HG03378 (cell line): ENCODE data around the gene TMEM244.
"Not testable (repeated sequence)": the region's sequence is repeated elsewhere in the genome, so short reads cannot be mapped to it uniquely, and the experiment has no call there.

ENCODE experiments used
- ATAC-seq: cut with Tn5 transposase; IDR thresholded peaks from one replicate; pipeline ENCODE4 v1.9.1; 2021; ENCODE audit warnings: mild to moderate bottlenecking, moderate library complexity; ENCODE audit not compliant: unreplicated experiment

TMEM244 gene

GRCh38 chr6:129860908-129861665, at the start of gene TMEM244:
Gene TMEM244, minus strand, starts transcription at chr6:129861315. Its CDS starts 127 bp downstream, at chr6:129861188.
- no peak for ATAC-seq

- peak; percentile 82 for ATAC-seq
These were observed 47.7 kb upstream of the TMEM244 start for GRCh38 chr6:129908858-129909257.

GRCh38 chr6:129908356-129908755, 47.2 kb upstream of the TMEM244 start:
- ATAC-seq, result no peak

GRCh38 chr6:129906515-129907077, 45.5 kb upstream of the TMEM244 start:
- ATAC-seq, result no peak

- peak; percentile 50 for ATAC-seq
These were observed 42.0 kb upstream of the TMEM244 start for GRCh38 chr6:129903082-129903481.

- ATAC-seq, result peak; percentile 8
These were observed 41.6 kb upstream of the TMEM244 start for GRCh38 chr6:129902681-129903080.

GRCh38 chr6:129901910-129902309, 40.8 kb upstream of the TMEM244 start:
- peak; percentile 77 for ATAC-seq

GRCh38 chr6:129895692-129896091, 34.6 kb upstream of the TMEM244 start:
- peak; percentile 56 for ATAC-seq

- ATAC-seq, result no peak
These were observed 33.8 kb upstream of the TMEM244 start for GRCh38 chr6:129894921-129895320.

- ATAC-seq, result no peak
These were observed 32.5 kb upstream of the TMEM244 start for GRCh38 chr6:129893640-129894039.

- ATAC-seq, result no peak
These were observed 29.6 kb upstream of the TMEM244 start for GRCh38 chr6:129890701-129891100.

GRCh38 chr6:129890164-129890563, 29.0 kb upstream of the TMEM244 start:
- no peak for ATAC-seq

- ATAC-seq, result no peak
These were observed 28.5 kb upstream of the TMEM244 start for GRCh38 chr6:129889580-129889979.

- no peak for ATAC-seq
These were observed 25.5 kb upstream of the TMEM244 start for GRCh38 chr6:129886401-129887155.

- no peak for ATAC-seq
These were observed 23.1 kb upstream of the TMEM244 start for GRCh38 chr6:129884211-129884610.

GRCh38 chr6:129882510-129883023, 21.5 kb upstream of the TMEM244 start:
- ATAC-seq, result peak; percentile 83

GRCh38 chr6:129877894-129878293, 16.8 kb upstream of the TMEM244 start:
- ATAC-seq, result not testable (repeated sequence)

- ATAC-seq, result peak; percentile 94
These were observed 14.8 kb upstream of the TMEM244 start for GRCh38 chr6:129875610-129876520.

GRCh38 chr6:129874837-129875236, 13.7 kb upstream of the TMEM244 start:
- no peak for ATAC-seq

- ATAC-seq, result no peak
These were observed 11.5 kb upstream of the TMEM244 start for GRCh38 chr6:129872586-129872985.

GRCh38 chr6:129871221-129871620, 10.1 kb upstream of the TMEM244 start:
- ATAC-seq, result no peak
